Uterus (tissue), 4 donors: ENCODE measurements around the gene UBE2D2. TPM values are rescaled to one million over a fixed set of nuclear protein-coding genes. Genes with fewer than 3 reads are reported as not detected.

Experiments
- DNase-seq, 2 donors: peaks; one replicate each; pipeline ENCODE4 v3.0.0-alpha.2; 2019 to 2020
- H3K27ac ChIP-seq, 2 donors: fragments of 200-600 bp; sonication (generic); 1 replicate in 1 of 2; 2 replicates in 1 of 2; pipeline ENCODE4 v1.5.1; 2016 to 2018
- H3K27me3 ChIP-seq, 2 donors: fragments of 200-600 bp; sonication (generic); one replicate each; pipeline ENCODE4 v1.5.1; 2018 to 2019; ENCODE audit warnings: control low read depth in 1 of 2
- H3K36me3 ChIP-seq, 2 donors: fragments of 200-600 bp; sonication (generic); one replicate each; pipeline ENCODE4 v1.5.1; 2019; ENCODE audit warnings: control low read depth in 1 of 2
- H3K4me1 ChIP-seq, 2 donors: fragments of 200-600 bp; sonication (generic); one replicate each; pipeline ENCODE4 v1.5.1; 2018 to 2019; ENCODE audit warnings: control low read depth in 1 of 2
- H3K4me3 ChIP-seq, 2 donors: fragments of 200-600 bp; sonication (generic); 1 replicate in 1 of 2; 2 replicates in 1 of 2; pipeline ENCODE4 v1.5.1; 2018 to 2019; ENCODE audit warnings: mild to moderate bottlenecking in 1 of 2
- H3K9me3 ChIP-seq, 2 donors: fragments of 200-600 bp; sonication (generic); one replicate each; pipeline ENCODE4 v1.5.1; 2019; ENCODE audit warnings: control low read depth in 1 of 2
- CTCF ChIP-seq, 4 experiments: fragments of 200-600 bp in 2 of 4; fragments of 450-650 bp in 2 of 4; sonication (generic) in 2 of 4; IDR thresholded peaks; one replicate each; pipeline ENCODE4 v1.5.1; 2016 to 2019; ENCODE audit warnings: antibody characterized with exemption in 4 of 4, mild to moderate bottlenecking in 2 of 4, moderate library complexity in 1 of 4
- POLR2A ChIP-seq, 2 donors: fragments of 450-650 bp; IDR thresholded peaks; one replicate each; pipeline ENCODE4 v1.6.1; 2016; ENCODE audit warnings: antibody characterized with exemption in 2 of 2, mild to moderate bottlenecking in 1 of 2, moderate library complexity in 1 of 2
- intact Hi-C: fragments of 100-400 bp; cut with DNase I; formaldehyde crosslinking; loops from one replicate; pipeline ENCODE4 v1.15.1; 2023; ENCODE audit warnings: low total_unique reads
- total RNA-seq, 4 donors: library from RNA; depleted of rRNA in 3 of 4; stranded (reverse); fragments of >200 nt in 3 of 4; gene quantifications; one replicate each; pipeline versions ENCODE4 v1.1.0 to v1.2.4, GENCODE V29; 2014 to 2023
- donor health status: DM: yes; HTN: yes; CAD: no.

The UBE2D2 gene
- total RNA-seq, 4 donors from 2014 or later: 34.1 to 153 (median 76.3) TPM

DNA sequence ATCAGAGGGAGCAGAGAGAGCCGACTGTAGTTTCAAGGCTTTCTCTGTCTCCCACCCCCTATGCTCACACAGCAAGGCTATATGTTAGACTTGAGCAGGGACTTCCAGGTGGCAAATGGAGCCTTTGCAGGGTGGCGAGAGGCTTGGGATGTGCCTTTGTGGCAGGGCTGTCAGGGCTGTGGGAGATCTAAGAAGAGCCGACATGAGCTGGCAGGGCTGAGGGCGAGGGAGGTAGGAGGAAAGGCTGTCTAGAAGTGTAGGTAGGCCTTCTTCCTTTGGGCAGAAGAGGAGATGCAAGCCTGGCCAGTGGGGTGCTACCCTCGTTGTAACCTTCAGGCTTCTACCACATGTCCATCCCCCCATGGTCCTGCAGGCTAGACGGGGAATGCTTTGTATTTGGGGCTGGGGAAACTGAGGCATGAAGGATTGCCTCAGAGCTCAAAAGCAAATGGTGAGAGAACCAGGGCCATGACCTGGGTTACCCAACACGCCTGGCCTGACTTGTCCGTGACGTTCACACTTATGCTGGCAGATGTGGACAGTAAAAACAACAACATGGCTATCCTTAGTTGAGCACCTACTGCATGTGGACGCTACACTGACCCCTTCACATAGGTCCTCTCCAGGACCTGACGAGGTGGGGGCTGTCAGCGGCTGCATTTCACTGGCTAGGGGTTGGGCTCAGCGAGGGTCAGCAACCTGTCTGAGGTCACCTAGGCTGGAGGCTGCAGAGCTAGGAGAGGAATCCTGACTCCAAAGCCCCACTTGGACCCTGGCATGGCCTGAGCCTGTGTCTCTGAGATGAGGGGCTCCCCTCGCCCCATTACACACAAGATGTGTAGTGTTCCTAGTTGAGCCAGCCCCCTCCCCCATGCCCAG is 102.3 kb downstream of the UBE2D2 start:
- no peaks in the 10 kb centered on the region for H3K36me3 ChIP-seq
- H3K4me3 ChIP-seq: no peak overlapping the region
- peaks cover 0 to 37% of the 10 kb centered on the region in 2 donors for H3K4me1 ChIP-seq
- H3K9me3 ChIP-seq: no peaks in the 10 kb centered on the region
- no peak overlapping the region for H3K27ac ChIP-seq
- no peaks in the 10 kb centered on the region for H3K27me3 ChIP-seq
- TF ChIP-seq CTCF (IDR thresholded peaks at IDR 0.05): no peak
- no peak for TF ChIP-seq POLR2A (IDR thresholded peaks at IDR 0.05)
- DNase-seq: no peak
- intact Hi-C loops: no loop called here

- no peak for DNase-seq
- Histone ChIP-seq H3K27me3 (no peaks in the 10 kb centered on the region), H3K9me3 (no peaks in the 10 kb centered on the region), H3K4me1 (peaks cover 0 to 40% of the 10 kb centered on the region in 2 donors), H3K36me3 (no peaks in the 10 kb centered on the region), H3K27ac (no peak overlapping the region), H3K4me3 (no peak overlapping the region)
- intact Hi-C loops: no loop called here
- TF ChIP-seq POLR2A (IDR thresholded peaks at IDR 0.05) (no peak), CTCF (IDR thresholded peaks at IDR 0.05) (no peak)
Observed at GRCh38 chr5:139664086-139664693, 103.1 kb downstream of the UBE2D2 start.

DNA sequence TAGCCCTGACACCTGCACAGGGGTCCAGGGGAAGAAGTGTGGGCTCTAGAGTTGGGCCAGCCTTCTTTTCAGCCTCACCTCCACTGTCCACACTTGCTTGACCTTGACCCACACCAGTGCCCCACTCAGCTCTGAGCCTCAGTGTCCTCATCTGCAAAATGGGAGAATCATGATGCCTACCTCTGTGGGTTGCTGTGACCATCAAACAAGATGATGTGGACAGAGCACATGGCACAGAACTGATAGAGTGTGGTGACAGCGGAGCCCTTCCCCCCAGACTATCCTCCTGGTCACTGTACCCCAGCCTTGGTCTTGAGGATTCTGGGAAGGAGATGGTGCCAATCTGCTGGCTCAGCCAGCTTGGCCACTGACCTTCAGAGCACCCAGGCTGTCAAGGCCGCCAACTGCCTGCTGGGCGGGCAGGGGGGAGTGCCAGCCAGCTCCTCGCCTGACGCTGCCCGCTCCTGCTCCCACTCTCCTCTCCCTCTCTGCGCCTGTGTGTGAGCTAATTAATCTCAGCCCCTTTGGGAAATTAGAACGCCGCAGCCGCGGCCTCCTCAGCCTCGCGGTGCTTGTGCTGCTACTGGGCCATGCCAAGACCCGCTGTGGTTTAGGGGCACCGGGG is 103.7 kb downstream of the UBE2D2 start:
- no peaks in the 10 kb centered on the region for H3K36me3 ChIP-seq
- no peak overlapping the region for H3K4me3 ChIP-seq
- no peaks in the 10 kb centered on the region for H3K27me3 ChIP-seq
- intact Hi-C loops: no loop called here
- no peak for DNase-seq
- H3K27ac ChIP-seq: no peak overlapping the region
- H3K9me3 ChIP-seq: no peaks in the 10 kb centered on the region
- TF ChIP-seq CTCF (IDR thresholded peaks at IDR 0.05) (no peak), POLR2A (IDR thresholded peaks at IDR 0.05) (no peak)
- H3K4me1 ChIP-seq: peaks cover 0 to 39% of the 10 kb centered on the region in 2 donors

DNA sequence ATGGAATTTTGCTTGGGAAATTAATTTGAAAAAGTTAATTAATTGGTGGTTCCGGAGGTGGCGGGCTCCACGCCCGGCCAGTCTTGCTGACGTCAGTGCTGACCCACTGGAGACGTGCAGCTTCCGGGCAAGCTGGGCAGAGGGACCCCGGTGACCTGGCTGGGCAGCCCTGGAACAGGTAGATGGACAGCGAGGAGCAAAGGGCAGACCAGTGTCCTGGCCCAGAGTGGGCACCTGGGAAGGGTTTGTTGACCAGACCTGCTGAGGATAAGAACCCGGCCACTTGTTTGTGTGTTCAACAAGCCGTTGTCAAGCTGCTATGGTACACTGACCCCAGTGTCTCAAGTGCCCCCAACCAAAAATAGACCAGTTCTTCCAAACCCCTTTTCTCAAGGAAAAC is 104.5 kb downstream of the UBE2D2 start:
- no peak overlapping the region for H3K4me3 ChIP-seq
- intact Hi-C loops: no loop called here
- H3K4me1 ChIP-seq: peaks cover 0 to 39% of the 10 kb centered on the region in 2 donors
- DNase-seq: no peak
- H3K9me3 ChIP-seq: no peaks in the 10 kb centered on the region
- no peaks in the 10 kb centered on the region for H3K36me3 ChIP-seq
- no peak overlapping the region for H3K27ac ChIP-seq
- no peaks in the 10 kb centered on the region for H3K27me3 ChIP-seq
- no peak for TF ChIP-seq POLR2A (IDR thresholded peaks at IDR 0.05)
- no peak for TF ChIP-seq CTCF (IDR thresholded peaks at IDR 0.05)

- peaks cover 0 to 39% of the 10 kb centered on the region in 2 donors for H3K4me1 ChIP-seq
- DNase-seq: no peak
- H3K36me3 ChIP-seq: no peaks in the 10 kb centered on the region
- H3K4me3 ChIP-seq: no peak overlapping the region
- intact Hi-C loops: no loop called here
- H3K27me3 ChIP-seq: no peaks in the 10 kb centered on the region
- H3K27ac ChIP-seq: peak overlapping the region in 1 of 2 donors; percentile 11
- no peaks in the 10 kb centered on the region for H3K9me3 ChIP-seq
- TF ChIP-seq POLR2A (IDR thresholded peaks at IDR 0.05) (no peak), CTCF (IDR thresholded peaks at IDR 0.05) (no peak)
Observed at GRCh38 chr5:139666551-139666950, 105.4 kb downstream of the UBE2D2 start.
